ENCODE measurements around the gene NBEA. TPM values are rescaled to one million over a fixed set of nuclear protein-coding genes. Genes with fewer than 3 reads are reported as not detected.

Gene NBEA
- total RNA-seq, 1 experiment from 2014 or later = not detected

DNA sequence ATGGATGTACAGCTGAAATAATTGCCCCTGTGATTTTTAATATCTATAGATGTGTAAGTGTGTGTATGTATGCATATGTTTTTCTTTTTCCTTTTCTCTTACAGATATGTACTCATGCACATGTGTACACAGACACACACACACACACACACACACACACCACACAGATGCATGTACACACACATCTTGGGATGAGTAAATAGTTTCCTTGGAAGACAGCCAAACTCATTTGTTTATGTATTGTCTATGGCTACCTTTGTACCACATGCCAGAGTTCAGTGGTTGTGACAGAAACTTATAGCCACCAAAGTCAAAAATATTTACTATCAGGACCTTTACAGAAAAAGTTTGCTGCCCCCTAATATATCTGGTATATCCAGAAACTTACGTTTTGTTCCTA lies 341.8 kb downstream of the NBEA start:
- DNase-seq (ENCODE audit: low spot score) = peak; percentile 62

DNA sequence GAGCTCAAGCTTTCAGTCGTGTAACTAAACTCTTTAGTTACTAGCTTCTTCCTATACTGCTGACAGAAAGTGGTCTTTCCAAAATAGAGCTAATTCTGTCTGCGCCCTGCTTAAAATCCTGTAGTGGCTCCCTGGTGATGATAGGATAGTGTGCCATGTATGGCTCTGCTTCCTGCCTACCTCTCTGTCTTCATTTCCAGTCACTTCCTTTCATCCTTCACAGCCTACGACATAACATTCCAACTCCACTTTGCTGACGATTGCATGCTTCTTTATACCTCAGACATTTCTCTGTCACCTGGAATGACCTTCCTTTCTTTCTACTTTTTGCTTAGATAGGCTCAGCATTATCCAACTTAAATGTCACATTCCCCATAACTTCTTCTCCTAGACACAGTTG lies 343.6 kb downstream of the NBEA start:
- DNase-seq (ENCODE audit: low spot score) = no peak

DNA sequence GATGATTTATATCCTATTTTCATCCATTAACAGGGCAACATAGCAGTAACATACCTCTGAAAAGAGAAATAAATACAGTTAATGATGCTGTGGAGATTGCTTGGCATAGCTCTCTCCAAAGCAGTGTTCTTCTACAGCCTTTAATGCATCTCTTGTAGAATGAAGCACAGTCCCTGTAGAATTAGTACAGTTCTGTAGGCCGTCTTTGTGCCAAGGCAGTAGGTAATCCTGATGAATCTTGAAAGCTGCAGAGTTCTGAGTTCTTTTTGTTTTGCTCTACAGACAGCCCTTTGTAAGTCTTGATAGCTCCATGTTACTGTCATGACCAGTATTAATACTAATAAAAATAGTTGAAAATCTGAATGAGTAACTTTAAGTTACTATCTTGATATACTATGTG lies 350.3 kb downstream of the NBEA start:
- DNase-seq (ENCODE audit: low spot score) = no peak

DNA sequence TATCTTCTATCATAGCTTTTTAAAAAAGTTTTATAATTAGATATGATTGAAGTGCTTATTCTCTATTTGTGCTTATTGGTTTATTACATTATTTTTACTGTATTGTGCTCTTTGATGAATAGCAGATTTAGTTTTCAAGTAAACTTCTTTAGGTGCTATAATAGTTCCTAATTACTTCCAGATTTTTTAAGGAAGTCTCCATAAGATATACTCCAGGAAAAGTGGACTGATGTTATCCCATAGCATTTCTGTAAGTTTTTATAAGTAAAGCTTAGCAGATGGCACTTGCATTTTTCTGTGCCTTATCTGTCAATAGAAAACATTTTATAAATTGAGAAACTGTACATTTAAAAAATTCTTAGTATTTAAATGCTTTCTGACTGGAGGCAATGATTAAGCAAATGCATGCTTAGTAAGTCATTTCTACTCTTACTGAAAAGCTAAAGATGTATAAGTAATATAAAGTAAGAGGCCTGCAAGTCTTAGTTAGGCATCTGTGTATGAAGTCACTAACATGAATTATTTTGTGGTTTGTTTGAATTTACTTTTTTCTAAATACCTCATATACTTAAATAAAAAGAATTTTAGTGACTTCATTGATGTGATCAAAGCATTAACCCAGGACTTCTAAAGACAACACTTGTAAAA lies 351.6 kb downstream of the NBEA start:
- DNase-seq (ENCODE audit: low spot score) = no peak

DNA sequence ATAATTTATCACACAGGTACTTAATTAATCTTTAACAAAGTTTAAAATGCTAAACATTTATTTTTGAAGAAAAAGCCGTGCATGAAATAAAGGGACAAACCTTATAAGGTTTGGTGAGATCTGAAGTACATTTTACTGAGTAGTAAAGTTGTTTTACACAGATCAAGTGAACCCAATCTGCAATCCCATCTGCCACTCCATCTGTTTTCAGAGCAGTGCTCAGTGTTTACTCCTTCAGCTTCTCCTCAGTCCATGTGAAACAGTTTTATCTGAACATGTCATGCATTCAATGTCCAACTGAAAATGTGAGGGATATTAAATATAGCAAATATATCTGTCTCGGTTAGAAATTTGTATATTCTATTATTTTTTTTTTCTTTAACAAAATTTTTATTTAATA lies 367.6 kb downstream of the NBEA start:
- DNase-seq (ENCODE audit: low spot score) = no peak

DNA sequence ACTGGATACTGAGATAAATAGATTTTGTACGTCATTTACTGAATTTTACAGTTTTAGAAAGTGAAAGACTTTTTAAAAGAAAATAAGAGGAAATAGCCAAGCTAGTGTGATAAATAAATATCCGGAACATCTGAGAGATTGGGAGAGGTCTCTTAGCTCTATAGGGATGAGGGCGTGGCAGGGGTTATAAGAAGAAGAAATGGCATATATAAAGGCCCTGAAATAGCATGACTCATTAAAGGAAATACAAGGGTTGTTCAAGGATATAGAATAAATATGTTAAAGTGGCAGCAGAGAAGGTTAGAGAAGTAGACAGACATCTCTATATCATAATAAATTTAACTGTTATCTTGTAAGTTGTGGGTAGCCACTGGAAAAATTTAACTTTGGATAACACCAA lies 390.1 kb downstream of the NBEA start:
- DNase-seq (ENCODE audit: low spot score) = no peak

DNA sequence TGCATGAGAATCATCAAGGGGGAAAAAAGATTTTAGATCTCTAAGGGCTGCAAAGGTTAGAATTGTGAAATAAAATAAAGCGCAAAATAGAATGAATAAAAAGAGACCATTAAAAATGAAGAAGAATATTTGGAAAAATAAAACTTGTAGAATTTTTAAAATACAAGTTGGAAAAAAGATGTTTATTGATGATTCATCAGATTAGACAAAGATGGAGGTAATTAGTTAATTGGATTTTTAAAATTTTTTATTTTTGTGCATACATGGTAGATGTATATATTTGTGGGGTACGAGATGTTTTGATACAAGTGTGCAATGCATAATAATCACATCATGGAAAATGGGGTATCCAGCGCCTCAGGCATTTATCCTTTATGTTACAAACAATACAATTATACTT lies 391.1 kb downstream of the NBEA start:
- no peak for DNase-seq (ENCODE audit: low spot score)

DNA sequence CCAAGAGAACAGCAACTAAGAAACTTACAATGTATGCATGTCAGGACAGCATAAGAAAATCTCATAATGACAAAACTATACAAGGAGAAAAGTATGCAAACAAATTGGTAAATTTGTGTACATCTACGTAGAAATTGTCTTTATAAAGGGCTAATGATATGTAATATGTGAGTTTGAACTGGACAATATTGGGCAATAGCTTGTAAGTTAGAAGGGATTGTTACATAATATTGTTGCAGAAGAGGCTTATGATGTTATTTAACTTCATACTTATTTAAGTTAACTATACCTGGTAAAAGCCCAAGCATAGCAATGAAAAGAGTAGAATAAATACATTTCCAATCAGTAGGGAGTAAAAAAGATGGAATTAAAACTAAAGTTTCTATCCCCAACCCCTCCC lies 400.4 kb downstream of the NBEA start:
- no peak for DNase-seq (ENCODE audit: low spot score)

DNA sequence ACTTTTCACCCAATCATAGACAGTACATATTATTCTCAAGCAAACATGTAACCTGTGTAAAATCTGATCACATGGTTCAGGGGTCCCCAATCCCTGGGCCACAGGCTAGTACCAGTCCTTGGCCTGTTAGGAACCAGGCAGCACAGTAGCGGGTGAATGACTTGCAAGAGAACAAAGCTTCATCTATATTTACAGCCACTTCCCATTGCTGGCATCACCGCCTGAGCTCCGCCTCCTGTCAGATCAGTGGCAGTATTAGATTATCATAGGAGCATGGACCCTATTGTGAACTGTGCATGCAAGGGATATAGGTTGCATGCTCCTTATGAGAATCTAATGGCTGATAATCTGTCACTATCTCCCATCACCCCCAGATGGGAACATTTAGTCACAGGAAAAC lies 401.3 kb downstream of the NBEA start:
- DNase-seq (ENCODE audit: low spot score) = no peak

DNA sequence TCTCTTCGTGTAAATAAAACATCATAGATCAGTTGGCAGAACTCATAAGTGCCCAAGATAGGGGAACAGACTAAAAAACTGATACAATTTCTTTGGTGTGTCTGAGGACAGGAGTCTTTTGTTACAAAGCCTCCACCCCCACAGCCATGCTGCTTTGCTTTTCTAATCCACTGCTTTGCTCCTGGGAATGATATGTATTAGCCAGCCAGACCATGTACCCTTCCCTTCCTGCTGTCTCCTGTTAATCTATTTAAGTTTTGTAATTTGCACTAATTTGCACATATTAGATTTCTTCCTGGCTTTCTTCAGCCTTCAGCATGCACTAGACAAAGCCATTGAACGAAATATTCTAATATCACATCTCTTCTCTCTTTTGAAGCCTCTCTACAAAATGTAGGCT lies 403.9 kb downstream of the NBEA start:
- no peak for DNase-seq (ENCODE audit: low spot score)

GRCh38 chr13:35346494-35346893 lies 404.4 kb downstream of the NBEA start:
- DNase-seq (ENCODE audit: low spot score) = no peak

GRCh38 chr13:35347679-35348205 lies 405.7 kb downstream of the NBEA start:
- DNase-seq (ENCODE audit: low spot score) = no peak

- no peak for DNase-seq (ENCODE audit: low spot score)
Measured at GRCh38 chr13:35349052-35349451, 407.0 kb downstream of the NBEA start.

- peak; percentile 86 for DNase-seq (ENCODE audit: low spot score)
Measured at GRCh38 chr13:35349673-35350278, 407.7 kb downstream of the NBEA start.

GRCh38 chr13:35354285-35354684 lies 412.2 kb downstream of the NBEA start:
- no peak for DNase-seq (ENCODE audit: low spot score)

- DNase-seq (ENCODE audit: low spot score) = no peak
Measured at GRCh38 chr13:35354882-35355281, 412.8 kb downstream of the NBEA start.

DNA sequence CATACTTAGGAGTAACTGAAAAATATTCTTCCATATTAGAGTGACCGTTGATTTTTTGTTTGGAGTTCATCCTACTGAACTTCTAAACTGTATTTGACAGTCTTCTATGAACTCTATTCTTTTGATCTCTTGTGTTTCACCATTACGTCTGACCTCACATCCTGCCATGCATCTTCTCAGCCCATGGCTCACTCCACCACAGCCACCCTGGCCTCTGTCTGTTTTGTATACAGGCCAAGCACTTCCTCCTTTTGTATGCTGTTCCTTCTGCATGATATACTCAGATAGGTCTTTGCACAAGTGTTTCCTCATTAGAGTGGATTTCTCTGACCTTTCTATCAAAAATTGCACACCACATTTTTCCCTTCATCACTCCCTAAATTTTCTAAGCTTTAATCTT lies 414.5 kb downstream of the NBEA start:
- no peak for DNase-seq (ENCODE audit: low spot score)

DNA sequence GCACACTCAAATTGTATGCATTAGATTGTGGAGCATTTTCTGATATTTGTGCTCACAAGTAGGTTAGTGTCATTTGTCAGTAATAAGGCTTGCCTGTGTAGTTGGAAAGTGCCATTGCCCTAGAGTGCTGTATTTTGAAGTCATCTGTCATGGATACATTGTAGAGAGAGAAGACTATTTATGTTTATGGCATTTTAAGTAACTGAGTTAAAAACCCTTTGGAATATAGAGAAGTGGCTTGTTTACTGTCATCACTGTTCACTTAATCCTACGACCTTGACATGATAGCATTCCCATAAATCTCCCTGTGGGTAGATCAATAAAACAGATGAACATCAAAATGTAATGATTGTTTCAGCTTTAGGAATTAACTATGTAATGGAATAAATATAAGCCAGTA lies 423.8 kb downstream of the NBEA start:
- DNase-seq (ENCODE audit: low spot score) = no peak

GRCh38 chr13:35367586-35367985 lies 425.5 kb downstream of the NBEA start:
- no peak for DNase-seq (ENCODE audit: low spot score)

DNA sequence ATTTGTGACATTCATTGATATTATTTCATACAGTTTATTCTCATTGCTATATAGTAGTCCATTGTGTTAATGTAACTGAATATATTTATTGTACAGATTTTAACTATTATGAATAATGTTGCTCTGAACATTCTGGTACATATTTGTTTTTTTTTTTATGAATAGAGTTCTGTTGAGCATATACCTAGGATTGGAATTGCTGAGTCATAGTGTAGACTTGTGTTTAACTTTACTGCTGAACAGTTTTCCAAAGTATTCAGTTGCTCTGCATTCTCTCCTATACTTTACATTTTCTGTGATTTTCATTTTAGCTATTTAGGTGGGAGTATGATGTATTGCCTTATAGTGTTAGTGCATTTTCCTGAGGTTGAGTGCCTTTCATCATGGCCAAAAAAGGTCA lies 436.9 kb downstream of the NBEA start:
- DNase-seq (ENCODE audit: low spot score) = no peak

DNA sequence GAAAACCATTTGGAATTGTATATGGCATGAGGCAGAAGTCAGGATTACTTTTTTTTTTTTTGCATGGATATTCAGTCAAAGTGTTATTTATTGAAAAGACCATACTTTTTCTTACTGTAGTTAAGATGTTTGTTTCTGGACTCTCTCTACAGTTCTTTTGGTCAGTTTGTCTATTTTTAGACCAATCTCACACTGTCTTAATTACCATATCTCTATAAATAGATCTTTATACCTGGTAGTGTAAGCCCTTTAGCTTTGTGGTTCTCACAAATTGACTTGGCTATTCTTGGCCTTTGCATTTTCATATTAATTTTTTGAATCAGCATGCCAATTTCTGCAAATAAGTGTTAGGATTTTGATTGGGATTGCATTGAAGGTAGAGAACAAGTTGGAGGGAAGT lies 437.6 kb downstream of the NBEA start:
- no peak for DNase-seq (ENCODE audit: low spot score)

DNA sequence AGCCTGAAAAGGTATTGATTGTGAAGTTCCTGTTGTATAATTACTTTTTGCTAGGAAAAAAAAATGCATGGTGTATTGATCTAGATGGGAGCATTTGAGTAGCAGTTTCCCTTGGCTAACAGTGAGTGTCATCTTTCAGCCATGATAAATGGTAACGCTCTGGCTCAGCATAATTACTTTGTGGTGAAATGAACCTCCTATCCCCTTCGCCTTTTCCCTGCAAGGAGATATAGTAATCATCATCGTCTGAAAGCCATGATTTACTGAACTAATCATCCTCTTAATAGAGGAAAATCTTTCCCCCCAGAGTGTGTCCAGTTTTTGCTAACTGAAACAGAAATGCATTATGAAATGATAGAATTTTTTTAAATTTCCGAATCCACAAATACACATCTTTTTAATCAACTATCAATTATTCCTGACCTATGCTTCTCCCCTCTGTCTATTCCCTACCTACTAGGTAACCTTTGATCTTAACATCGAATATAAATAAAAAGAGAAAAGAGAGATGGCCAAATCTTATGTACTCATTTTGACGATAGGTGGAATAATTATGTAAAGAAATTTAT lies 445.7 kb downstream of the NBEA start:
- DNase-seq (ENCODE audit: low spot score) = no peak
